OCI-LY3 (cell line): ENCODE results near the gene SOX9.

ENCODE experiments used
- CTCF ChIP-seq: fragments of 200-600, 300-600 bp; sonication (generic); IDR thresholded peaks from 2 replicates; pipeline ENCODE4 v1.5.1; 2014; ENCODE audit warnings: antibody characterized with exemption, low read length, low read depth
- EZH2phosphoT487 ChIP-seq: fragments of 200-600 bp; shearing (Covaris generic); IDR thresholded peaks from 2 replicates; pipeline ENCODE4 v1.6.1; 2018; ENCODE audit warnings: antibody characterized with exemption, mixed run types, low read depth

GRCh38 chr17:72101526-72101925 lies 19.3 kb upstream of the SOX9 start:
- TF ChIP-seq CTCF (no peak), EZH2phosphoT487 (no peak)
